HG02610 (cell line): ENCODE data around the gene TNFAIP1.
"Not testable (repeated sequence)": the region's sequence is repeated elsewhere in the genome, so short reads cannot be mapped to it uniquely, and the experiment has no call there.

ENCODE experiments used
- ATAC-seq: cut with Tn5 transposase; IDR thresholded peaks from one replicate; pipeline ENCODE4 v1.9.1; 2021; ENCODE audit warnings: mild to moderate bottlenecking, moderate library complexity; ENCODE audit not compliant: unreplicated experiment

TNFAIP1 gene

GRCh38 chr17:28324781-28325180, 10.8 kb upstream of the TNFAIP1 start:
- no peak for ATAC-seq

- ATAC-seq, result no peak
Measured at GRCh38 chr17:28325211-28325610, 10.3 kb upstream of the TNFAIP1 start.

GRCh38 chr17:28326114-28326513, 9.4 kb upstream of the TNFAIP1 start:
- no peak for ATAC-seq

GRCh38 chr17:28327031-28327607, 8.4 kb upstream of the TNFAIP1 start:
- ATAC-seq, result peak; percentile 79

- ATAC-seq, result no peak
Measured at GRCh38 chr17:28327709-28328108, 7.9 kb upstream of the TNFAIP1 start.

GRCh38 chr17:28328325-28328724, 7.2 kb upstream of the TNFAIP1 start:
- ATAC-seq, result no peak

- no peak for ATAC-seq
Measured at GRCh38 chr17:28330671-28331070, 4.9 kb upstream of the TNFAIP1 start.

- ATAC-seq, result no peak
Measured at GRCh38 chr17:28331891-28332420, 3.6 kb upstream of the TNFAIP1 start.

- ATAC-seq, result no peak
Measured at GRCh38 chr17:28333083-28333746, 2.3 kb upstream of the TNFAIP1 start.

- no peak for ATAC-seq
Measured at GRCh38 chr17:28334171-28334570, 1.4 kb upstream of the TNFAIP1 start.

GRCh38 chr17:28334666-28335200, 828 bp upstream of the TNFAIP1 start:
- no peak for ATAC-seq

GRCh38 chr17:28335959-28336871, 654 bp downstream of the TNFAIP1 start:
- ATAC-seq, result no peak

- ATAC-seq, result no peak
Measured at GRCh38 chr17:28338056-28338768, 2.7 kb downstream of the TNFAIP1 start.

GRCh38 chr17:28338769-28339212, 3.2 kb downstream of the TNFAIP1 start:
- not testable (repeated sequence) for ATAC-seq

- ATAC-seq, result no peak
Measured at GRCh38 chr17:28339431-28339830, 3.9 kb downstream of the TNFAIP1 start.

GRCh38 chr17:28340374-28340773, 4.8 kb downstream of the TNFAIP1 start:
- ATAC-seq, result no peak

- ATAC-seq, result no peak
Measured at GRCh38 chr17:28341516-28341915, 6.0 kb downstream of the TNFAIP1 start.

- no peak for ATAC-seq
Measured at GRCh38 chr17:28342313-28342712, 6.8 kb downstream of the TNFAIP1 start.

- no peak for ATAC-seq
Measured at GRCh38 chr17:28343491-28343932, 8.0 kb downstream of the TNFAIP1 start.

GRCh38 chr17:28344011-28344410, 8.4 kb downstream of the TNFAIP1 start:
- no peak for ATAC-seq
